GM12892 (cell line): ENCODE measurements around the gene SPINK6.

Experiments
- DNase-seq: peaks from one replicate; pipeline ENCODE4 v3.0.0; 2011; ENCODE audit not compliant: insufficient read length
- FAIRE-seq: peaks from 2 replicates; lab custom pipeline; 2011; peaks lifted over from hg19 to GRCh38; lab: Jason Lieb, UNC
- POLR2A ChIP-seq: IDR thresholded peaks from 2 replicates; pipeline ENCODE4 v1.6.1; 2011; ENCODE audit warnings: low read depth, low read length, control low read depth
- POLR2AphosphoS5 ChIP-seq: IDR thresholded peaks from 2 replicates; pipeline ENCODE4 v1.6.1; 2011; ENCODE audit warnings: low read depth, low read length, control low read depth
- TAF1 ChIP-seq: IDR thresholded peaks from 2 replicates; pipeline ENCODE4 v1.6.1; 2011; ENCODE audit warnings: low read depth, mild to moderate bottlenecking, control low read depth, low read length, borderline replicate concordance

Gene SPINK6

DNA sequence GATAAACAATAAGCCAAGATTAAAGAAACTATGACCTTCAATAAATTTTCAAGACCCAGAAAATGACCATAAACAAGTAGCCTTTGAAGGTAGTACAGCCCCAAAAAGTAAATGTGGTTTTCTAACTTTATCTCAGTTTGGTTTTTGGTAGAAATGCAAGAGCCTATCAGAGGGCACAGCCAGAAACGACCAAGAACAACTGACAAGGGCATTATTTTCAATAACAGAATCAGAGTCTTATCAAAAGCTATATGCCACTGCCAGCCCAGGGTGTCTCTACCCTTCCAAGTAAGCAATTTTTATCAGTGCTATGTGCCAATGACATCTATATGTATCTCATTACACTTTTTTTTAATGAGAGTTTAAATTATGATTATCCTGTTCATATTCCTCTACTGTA is 11.8 kb upstream of the SPINK6 start:
- no peak for FAIRE-seq
- no peak for TF ChIP-seq TAF1
- TF ChIP-seq POLR2A = no peak
- no peak for TF ChIP-seq POLR2AphosphoS5
- no peak for DNase-seq

DNA sequence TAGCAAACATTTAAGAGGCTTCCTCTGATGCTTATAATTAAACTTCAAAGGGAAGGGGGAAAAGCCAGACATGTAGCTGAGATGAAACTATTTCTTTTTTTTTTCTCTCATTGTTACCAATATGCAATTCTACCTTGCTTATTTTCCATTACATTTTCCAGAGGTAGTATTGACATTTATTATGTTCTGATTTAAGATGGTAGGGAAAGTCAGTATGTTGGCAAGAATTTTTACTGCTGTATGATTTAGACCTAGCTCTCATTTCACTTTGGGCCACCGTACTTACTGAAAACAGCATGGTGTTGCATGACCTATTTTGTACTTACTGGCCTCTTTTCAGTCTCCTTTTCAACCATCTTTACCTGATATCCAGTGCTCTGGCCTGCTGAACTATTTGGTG is 9.6 kb upstream of the SPINK6 start:
- FAIRE-seq (no peak), DNase-seq (no peak)
- TF ChIP-seq TAF1 (no peak), POLR2A (no peak), POLR2AphosphoS5 (no peak)

- FAIRE-seq (no peak), DNase-seq (no peak)
- TF ChIP-seq POLR2A (no peak), POLR2AphosphoS5 (no peak), TAF1 (no peak)
These were observed 1.7 kb upstream of the SPINK6 start for GRCh38 chr5:148201151-148201550.

DNA sequence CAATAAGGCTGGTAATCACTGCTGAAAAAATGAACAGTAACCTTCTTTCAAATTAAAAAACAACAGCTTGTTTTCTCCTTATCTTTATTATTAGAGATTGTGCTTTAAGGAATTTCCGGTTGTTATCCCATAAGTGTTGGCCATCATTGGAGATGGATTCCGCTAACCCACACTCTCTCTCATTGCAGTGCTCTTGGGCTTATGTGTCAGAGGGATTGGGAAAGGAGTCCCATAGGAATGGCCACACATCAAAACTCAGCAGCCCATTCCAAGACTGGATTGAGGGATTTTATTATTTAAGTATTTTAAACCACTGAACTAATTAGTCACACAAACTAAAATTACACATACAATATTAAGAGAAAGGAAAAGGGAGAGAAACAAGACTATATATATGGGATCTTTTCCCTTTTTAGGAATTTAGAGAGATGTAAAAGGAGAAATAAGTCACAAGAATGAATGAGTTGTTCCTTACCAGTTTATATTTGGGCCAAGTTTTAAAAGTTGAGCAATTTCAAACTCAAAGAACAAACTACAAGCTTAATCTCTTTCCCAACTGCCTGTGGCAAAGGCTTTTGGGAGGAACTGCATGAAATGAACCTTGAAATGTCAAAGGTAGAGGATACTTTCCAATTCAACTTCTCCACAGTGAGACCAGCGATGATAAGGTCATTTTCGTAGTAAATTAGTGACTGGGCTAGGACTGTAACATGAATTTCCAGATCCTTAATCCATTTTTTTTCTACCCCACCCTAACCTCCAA is 2.4 kb downstream of the SPINK6 start:
- no peak for FAIRE-seq
- no peak for TF ChIP-seq POLR2A
- no peak for TF ChIP-seq TAF1
- TF ChIP-seq POLR2AphosphoS5 = no peak
- DNase-seq = no peak

- TF ChIP-seq TAF1 = no peak
- no peak for FAIRE-seq
- DNase-seq = no peak
These were observed 3.0 kb downstream of the SPINK6 start for GRCh38 chr5:148205865-148206264.

DNA sequence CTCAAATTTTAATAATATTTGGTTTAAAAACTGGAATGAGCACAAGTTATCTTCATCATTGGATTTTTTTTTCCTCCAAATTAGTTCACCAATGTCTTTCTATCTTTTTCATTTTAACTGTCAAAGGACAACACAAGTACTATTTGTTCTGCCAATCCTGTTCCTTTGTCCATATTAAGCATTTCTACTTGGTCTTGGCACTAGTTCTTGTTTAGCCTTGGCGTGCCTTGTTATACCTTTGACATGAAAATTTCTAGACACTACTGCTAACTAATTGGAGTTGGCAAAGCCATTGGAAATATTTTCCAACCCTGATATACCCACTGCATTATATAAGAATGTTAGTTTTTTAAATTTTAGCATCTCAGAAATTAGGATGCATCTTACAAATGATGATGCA is 3.8 kb downstream of the SPINK6 start:
- DNase-seq = no peak
- FAIRE-seq = no peak
- TF ChIP-seq TAF1 (no peak), POLR2A (no peak), POLR2AphosphoS5 (no peak)

GRCh38 chr5:148208226-148208625 is 5.4 kb downstream of the SPINK6 start:
- DNase-seq (no peak), FAIRE-seq (no peak)
- TF ChIP-seq TAF1 (no peak), POLR2A (no peak), POLR2AphosphoS5 (no peak)

DNA sequence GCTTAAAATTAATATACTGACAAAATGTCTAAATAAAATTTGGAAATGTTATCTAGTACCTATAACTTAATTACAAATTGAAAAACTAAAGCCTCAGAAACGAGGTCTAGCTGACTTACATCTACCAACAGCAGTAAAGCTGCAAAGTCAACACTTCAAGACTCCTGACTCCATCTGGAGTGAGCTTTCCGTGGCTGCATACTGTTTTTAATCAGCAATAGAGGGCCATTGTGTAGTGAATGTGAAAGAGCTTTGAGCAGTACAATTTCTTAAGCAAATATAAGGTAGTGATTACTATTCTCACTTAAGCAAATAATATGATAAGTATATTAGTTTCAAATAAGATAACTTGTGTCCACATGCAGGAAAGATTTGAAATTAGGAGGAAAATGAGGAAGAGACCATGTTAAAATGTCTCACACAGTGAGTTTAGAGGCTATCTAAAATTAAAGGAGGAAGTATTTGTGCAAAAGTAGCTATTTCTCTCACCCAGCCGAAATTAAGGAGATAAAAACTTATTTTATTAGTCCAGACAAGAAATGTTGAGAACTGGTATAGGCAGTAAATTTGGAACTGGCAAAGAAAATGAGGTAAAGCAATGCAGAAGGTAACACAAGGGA is 6.4 kb downstream of the SPINK6 start:
- TF ChIP-seq POLR2A = no peak
- no peak for TF ChIP-seq POLR2AphosphoS5
- no peak for TF ChIP-seq TAF1
- FAIRE-seq (no peak), DNase-seq (no peak)

DNA sequence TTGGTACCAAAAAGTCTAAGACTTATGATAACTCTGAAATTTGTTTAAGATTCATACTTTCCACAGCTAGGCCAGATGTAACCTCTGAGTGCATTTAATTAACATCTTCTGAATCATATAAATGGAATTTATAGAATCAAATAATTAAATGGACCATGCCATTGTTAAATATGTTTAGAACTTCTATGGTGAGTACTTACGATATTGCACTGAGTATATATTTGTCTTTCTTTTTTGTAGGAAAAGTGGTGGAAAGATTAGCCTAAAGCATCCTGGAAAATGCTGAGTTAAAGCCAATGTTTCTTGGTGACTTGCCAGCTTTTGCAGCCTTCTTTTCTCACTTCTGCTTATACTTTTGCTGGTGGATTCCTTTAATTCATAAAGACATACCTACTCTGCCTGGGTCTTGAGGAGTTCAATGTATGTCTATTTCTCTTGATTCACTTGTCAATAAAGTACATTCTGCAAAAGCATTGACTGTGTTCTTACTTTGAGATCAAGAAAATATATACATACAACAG is 11.9 kb downstream of the SPINK6 start:
- TF ChIP-seq POLR2A (no peak), TAF1 (no peak), POLR2AphosphoS5 (no peak)
- FAIRE-seq = no peak
- no peak for DNase-seq

GRCh38 chr5:148221508-148221907 is 18.7 kb downstream of the SPINK6 start:
- TF ChIP-seq TAF1 (no peak), POLR2A (no peak), POLR2AphosphoS5 (no peak)
- FAIRE-seq = no peak

DNA sequence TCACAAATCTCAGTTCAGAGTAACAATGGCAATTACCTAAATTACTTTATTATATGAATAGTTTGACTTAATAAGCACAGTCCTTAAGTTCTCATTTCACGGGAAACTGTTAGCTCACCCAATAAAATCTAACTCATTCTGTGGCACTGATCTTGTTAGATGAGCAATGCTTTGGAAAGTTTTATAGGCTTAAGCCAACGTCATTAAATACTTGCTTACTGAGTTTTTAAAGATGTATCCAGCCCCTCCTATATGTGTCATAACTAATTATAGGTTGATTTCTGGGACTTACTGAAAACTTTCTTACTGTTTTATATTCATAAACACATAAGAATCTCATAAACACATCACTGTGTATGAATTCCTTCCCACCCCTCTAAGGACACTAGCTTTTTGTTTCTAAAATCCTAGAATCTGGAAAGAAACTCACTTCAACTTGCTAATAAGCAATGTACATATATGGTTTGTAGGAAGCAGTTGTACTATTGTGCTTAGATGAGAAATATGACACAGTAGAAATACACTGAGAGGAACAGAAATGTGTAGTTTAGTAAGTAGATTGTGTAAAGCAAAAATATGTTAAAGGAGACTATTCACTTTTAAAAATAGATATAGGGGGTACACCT is 21.4 kb downstream of the SPINK6 start:
- FAIRE-seq = no peak
- TF ChIP-seq POLR2AphosphoS5 = no peak
- TF ChIP-seq POLR2A = no peak
- no peak for TF ChIP-seq TAF1
- DNase-seq = no peak

More at GRCh38 chr5:148221508-148221907, 18.7 kb downstream of the SPINK6 start:
- DNase-seq = no peak

DNA sequence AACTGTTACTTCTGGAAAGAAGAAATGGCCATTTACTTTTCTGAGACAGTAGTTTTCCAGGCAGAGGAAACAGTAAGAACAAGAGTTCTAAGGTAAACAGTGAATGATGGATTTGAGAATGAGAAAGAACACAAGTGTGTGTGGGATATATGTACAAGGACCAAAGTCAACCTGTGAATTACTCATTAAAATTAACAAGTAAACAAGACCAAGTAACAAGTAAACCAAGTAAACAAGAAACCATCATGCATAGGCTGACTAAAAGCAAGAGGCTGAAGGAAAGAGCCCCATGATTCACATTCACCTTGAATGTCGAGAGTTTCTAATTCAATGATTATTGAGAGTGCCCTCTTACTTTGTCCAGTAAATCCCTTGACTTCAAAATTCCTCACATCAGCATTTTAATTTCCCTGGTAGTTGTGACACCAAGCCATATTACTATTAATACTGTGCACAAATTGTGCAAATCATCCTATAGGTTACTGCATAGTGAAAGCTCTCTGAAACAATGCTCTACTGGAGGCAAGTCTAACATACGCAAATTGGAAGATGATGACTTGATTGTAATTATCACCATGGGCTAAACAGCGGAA is 25.6 kb downstream of the SPINK6 start:
- FAIRE-seq (no peak), DNase-seq (no peak)
- no peak for TF ChIP-seq POLR2A
